HepG2 (cell line): ENCODE data around the gene SFI1. TPM values are rescaled to one million over a fixed set of nuclear protein-coding genes. Genes with fewer than 3 reads are reported as not detected.
A peak's percentile ranks its signal among the peaks of the same experiment; 100 is the strongest.

Experiments used
- ERF ChIP-seq: IDR thresholded peaks from 2 replicates; pipeline ENCODE4 v1.6.1; 2018; ENCODE audit warnings: missing biosample characterization, missing genetic modification reagents
- GABPB1 ChIP-seq: IDR thresholded peaks from 2 replicates; pipeline ENCODE4 v1.6.1; 2016; ENCODE audit warnings: mild to moderate bottlenecking, missing genetic modification reagents, moderate library complexity, missing compliant biosample characterization
- HOXA3 ChIP-seq: sonication (generic); formaldehyde crosslinking; IDR thresholded peaks from 2 replicates; pipeline ENCODE4 v1.5.0; 2020; ENCODE audit warnings: missing genetic modification reagents
- KDM1A ChIP-seq: IDR thresholded peaks from 2 replicates; pipeline ENCODE4 v1.6.1; 2016; ENCODE audit warnings: missing compliant biosample characterization
- KLF12 ChIP-seq: sonication (generic); formaldehyde crosslinking; IDR thresholded peaks from 2 replicates; pipeline ENCODE4 v1.4.0; 2020; ENCODE audit warnings: missing genetic modification reagents, borderline replicate concordance
- LCORL ChIP-seq, 2 experiments: fragments of 450-650 bp in 1 of 2; sonication (generic) in 1 of 2; formaldehyde crosslinking in 1 of 2; IDR thresholded peaks; 2 replicates each; pipeline versions ENCODE4 v1.5.0 to v1.6.1; 2017 to 2020; ENCODE audit warnings: antibody characterized with exemption in 1 of 2, missing genetic modification reagents in 1 of 2
- MTA1 ChIP-seq: sonication (generic); formaldehyde crosslinking; IDR thresholded peaks from 2 replicates; pipeline ENCODE4 v1.4.0; 2020; ENCODE audit warnings: missing genetic modification reagents, mild to moderate bottlenecking, borderline replicate concordance
- NFRKB ChIP-seq: fragments of 450-650 bp; IDR thresholded peaks from 2 replicates; pipeline ENCODE4 v1.6.1; 2017
- NR2C2 ChIP-seq: sonication (generic); formaldehyde crosslinking; IDR thresholded peaks from 2 replicates; pipeline ENCODE4 v1.4.0; 2020; ENCODE audit warnings: missing genetic modification reagents, mild to moderate bottlenecking, moderate library complexity, borderline replicate concordance
- SAFB2 ChIP-seq: sonication (generic); formaldehyde crosslinking; IDR thresholded peaks from 2 replicates; pipeline ENCODE4 v1.5.1; 2020; ENCODE audit warnings: missing genetic modification reagents, low read depth, mild to moderate bottlenecking, borderline replicate concordance
- SAP130 ChIP-seq: IDR thresholded peaks from 2 replicates; pipeline ENCODE4 v1.6.1; 2016; ENCODE audit warnings: low read depth
- SETDB1 ChIP-seq: sonication (generic); formaldehyde crosslinking; IDR thresholded peaks from 2 replicates; pipeline ENCODE4 v1.5.1; 2020; ENCODE audit warnings: missing genetic modification reagents, mild to moderate bottlenecking, borderline replicate concordance
- THAP11 ChIP-seq: IDR thresholded peaks from 2 replicates; pipeline ENCODE4 v1.6.1; 2016; ENCODE audit warnings: missing biosample characterization, missing genetic modification reagents
- ZNF230 ChIP-seq: sonication (generic); formaldehyde crosslinking; IDR thresholded peaks from 2 replicates; pipeline ENCODE4 v1.4.0; 2020; ENCODE audit warnings: mild to moderate bottlenecking, missing genetic modification reagents
- ZNF33A ChIP-seq: sonication (generic); formaldehyde crosslinking; IDR thresholded peaks from 2 replicates; pipeline ENCODE4 v1.5.1; 2020; ENCODE audit warnings: missing genetic modification reagents, mild to moderate bottlenecking, moderate library complexity, borderline replicate concordance
- ZNF512B ChIP-seq: sonication (generic); formaldehyde crosslinking; IDR thresholded peaks from 2 replicates; pipeline ENCODE4 v1.5.1; 2020; ENCODE audit warnings: missing genetic modification reagents, mild to moderate bottlenecking, borderline replicate concordance
- ZNF564 ChIP-seq: sonication (generic); formaldehyde crosslinking; IDR thresholded peaks from 2 replicates; pipeline ENCODE4 v1.8.1; 2023; ENCODE audit warnings: mild to moderate bottlenecking, missing genetic modification reagents
- ZNF788 ChIP-seq: sonication (generic); formaldehyde crosslinking; IDR thresholded peaks from 2 replicates; pipeline ENCODE4 v1.5.0; 2020; ENCODE audit warnings: mild to moderate bottlenecking, missing genetic modification reagents, borderline replicate concordance
- ZNF891 ChIP-seq: sonication (generic); formaldehyde crosslinking; IDR thresholded peaks from 2 replicates; pipeline ENCODE4 v1.5.0; 2020; ENCODE audit warnings: mild to moderate bottlenecking, missing genetic modification reagents
- ZSCAN29 ChIP-seq: sonication (generic); formaldehyde crosslinking; conservative IDR thresholded peaks from 2 replicates; pipeline ENCODE4 v1.4.0; 2020; ENCODE audit warnings: mild to moderate bottlenecking, missing genetic modification reagents
- ZSCAN5A ChIP-seq: sonication (generic); formaldehyde crosslinking; IDR thresholded peaks from 2 replicates; pipeline ENCODE4 v1.8.0; 2022; ENCODE audit warnings: mild to moderate bottlenecking, missing genetic modification reagents, borderline replicate concordance
- polyA plus RNA-seq, 8 experiments: library from polyadenylated mRNA; depleted of rRNA in 3 of 8; stranded (reverse) in 7 of 8; unstranded in 1 of 8; fragments of >200 nt; fragmentation: Illumina TruSeq in 4 of 8; extraction: Trizol in 4 of 8; gene quantifications; 2 replicates each; pipeline versions ENCODE4 v1.2.1 to v1.2.3, GENCODE V29; 2011 to 2016; ENCODE audit warnings: low read depth in 4 of 8, missing spikeins in 1 of 8, mixed read lengths in 1 of 8; ENCODE audit not compliant: insufficient read depth in 1 of 8
- total RNA-seq, 5 experiments: library from RNA; depleted of rRNA; stranded (reverse); fragments of >200 nt; fragmentation: Illumina TruSeq; extraction: Trizol; gene quantifications; 2 replicates each; pipeline ENCODE4 v1.2.3, GENCODE V29; 2016; ENCODE audit warnings: low read depth in 1 of 5
- TF ChIP-seq, protein P1 (sequence below): IDR thresholded peaks from 2 replicates; pipeline ENCODE4 v1.6.1; 2016; ENCODE audit warnings: low read depth, control low read depth

The SFI1 gene
- total and polyA plus RNA-seq, 2 of the 13 experiments (the other 11 are each of a cell fraction or from before 2014, with no cell fraction given): 20.5 to 40.1 TPM

DNA sequence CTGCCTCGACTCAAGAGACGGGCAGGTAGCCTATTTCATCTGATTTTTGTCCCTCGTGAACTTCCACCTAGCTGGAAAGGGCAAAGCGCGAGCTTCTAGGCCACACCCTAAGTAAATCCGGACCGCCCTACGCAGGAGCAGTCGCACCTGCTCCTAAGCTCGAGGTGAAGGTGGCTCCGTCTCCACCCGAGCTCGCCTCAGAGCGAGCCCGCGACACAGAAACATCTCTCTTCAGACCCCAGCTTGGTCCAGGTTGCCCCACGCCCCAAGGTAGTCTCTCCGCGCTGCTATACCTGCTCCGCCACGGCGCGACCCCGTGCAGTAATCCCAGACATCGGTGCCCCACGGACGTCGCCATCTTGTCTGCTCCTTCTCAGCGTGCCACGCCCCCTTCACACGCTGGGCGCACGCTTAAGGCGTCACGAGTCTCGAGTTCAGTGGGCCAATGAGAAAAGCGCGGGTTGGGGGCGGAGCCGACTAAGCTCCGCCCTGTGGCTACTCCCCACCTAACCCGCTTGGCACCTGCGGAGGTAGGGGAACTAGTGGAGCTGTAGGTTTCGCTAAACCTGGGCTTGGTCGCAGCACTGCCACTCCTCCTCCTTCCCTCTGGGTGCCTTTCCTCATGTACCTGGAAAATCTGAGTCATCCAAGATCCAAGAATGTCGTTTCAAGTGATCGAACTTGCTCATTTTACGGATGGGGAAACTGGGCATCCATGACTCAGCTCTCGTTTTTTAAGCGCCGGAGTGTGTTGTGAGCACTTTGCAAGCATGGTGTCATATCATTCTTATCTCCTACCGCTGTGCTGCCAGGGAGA is 165.7 kb downstream of the SFI1 start, which contains the start of gene PISD (continued):
- TF ChIP-seq ZSCAN5A (CRISPR knock-in tag) (0 out of 2 replicates have a peak, but pooled peaks have one; percentile 45), GABPB1 (CRISPR knock-in tag) (peak; percentile 80), ZNF788 (peak; percentile 40; the same call in 1 of the 2 replicates), ZNF512B (CRISPR knock-in tag) (no peak), ZSCAN29 (CRISPR knock-in tag) (no peak; the same call in 1 of the 2 replicates), KLF12 (CRISPR knock-in tag) (peak; percentile 92), ERF (peak; percentile 79), LCORL (IDR thresholded peaks at IDR 0.05) (no peak), LCORL (CRISPR knock-in tag; IDR thresholded peaks at IDR 0.05) (peak; percentile 78), SAFB2 (CRISPR knock-in tag) (peak; percentile 79; the same call in 1 of the 2 replicates), ZNF564 (CRISPR knock-in tag) (0 out of 2 replicates have a peak, but pooled peaks have one; percentile 30), ZNF33A (CRISPR knock-in tag) (peak; percentile 91), SAP130 (peak; percentile 99), NR2C2 (CRISPR knock-in tag) (peak; percentile 66), HOXA3 (CRISPR knock-in tag) (peak; percentile 98), NFRKB (peak; percentile 92), ZNF230 (CRISPR knock-in tag) (peak; percentile 56; the same call in 1 of the 2 replicates), SETDB1 (CRISPR knock-in tag) (no peak), KDM1A (no peak), MTA1 (CRISPR knock-in tag) (peak; percentile 74; the same call in 1 of the 2 replicates), THAP11 (CRISPR knock-in tag) (peak; percentile 91), ZNF891 (peak; percentile 70; the same call in 1 of the 2 replicates)
- TF ChIP-seq, protein P1, sequence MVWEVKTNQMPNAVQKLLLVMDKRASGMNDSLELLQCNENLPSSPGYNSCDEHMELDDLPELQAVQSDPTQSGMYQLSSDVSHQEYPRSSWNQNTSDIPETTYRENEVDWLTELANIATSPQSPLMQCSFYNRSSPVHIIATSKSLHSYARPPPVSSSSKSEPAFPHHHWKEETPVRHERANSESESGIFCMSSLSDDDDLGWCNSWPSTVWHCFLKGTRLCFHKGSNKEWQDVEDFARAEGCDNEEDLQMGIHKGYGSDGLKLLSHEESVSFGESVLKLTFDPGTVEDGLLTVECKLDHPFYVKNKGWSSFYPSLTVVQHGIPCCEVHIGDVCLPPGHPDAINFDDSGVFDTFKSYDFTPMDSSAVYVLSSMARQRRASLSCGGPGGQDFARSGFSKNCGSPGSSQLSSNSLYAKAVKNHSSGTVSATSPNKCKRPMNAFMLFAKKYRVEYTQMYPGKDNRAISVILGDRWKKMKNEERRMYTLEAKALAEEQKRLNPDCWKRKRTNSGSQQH (CRISPR knock-in tag): 0 out of 2 replicates have a peak, but pooled peaks have one; percentile 34
